ES-I3 (cell line): ENCODE results near the gene FBN2.
"Not testable (repeated sequence)": the region's sequence is repeated elsewhere in the genome, so short reads cannot be mapped to it uniquely, and the experiment has no call there.

Source experiments
- H3K36me3 ChIP-seq: 2 replicates; pipeline ENCODE4 v1.6.1; 2013; ENCODE audit warnings: mild to moderate bottlenecking, low read length, control low read depth, moderate library complexity; ENCODE audit not compliant: insufficient read depth
- H3K4me1 ChIP-seq: 2 replicates; pipeline ENCODE4 v1.6.1; 2013; ENCODE audit warnings: mild to moderate bottlenecking, control low read depth, low read length; ENCODE audit not compliant: insufficient read depth
- H3K9ac ChIP-seq: 2 replicates; pipeline ENCODE4 v1.6.1; 2013; ENCODE audit warnings: low read depth, mild to moderate bottlenecking, low read length, moderate library complexity
- H3K9me3 ChIP-seq: 2 replicates; pipeline ENCODE4 v1.6.1; 2013; ENCODE audit warnings: mild to moderate bottlenecking, low read length, moderate library complexity; ENCODE audit not compliant: control insufficient read depth, insufficient read depth

Gene FBN2

DNA sequence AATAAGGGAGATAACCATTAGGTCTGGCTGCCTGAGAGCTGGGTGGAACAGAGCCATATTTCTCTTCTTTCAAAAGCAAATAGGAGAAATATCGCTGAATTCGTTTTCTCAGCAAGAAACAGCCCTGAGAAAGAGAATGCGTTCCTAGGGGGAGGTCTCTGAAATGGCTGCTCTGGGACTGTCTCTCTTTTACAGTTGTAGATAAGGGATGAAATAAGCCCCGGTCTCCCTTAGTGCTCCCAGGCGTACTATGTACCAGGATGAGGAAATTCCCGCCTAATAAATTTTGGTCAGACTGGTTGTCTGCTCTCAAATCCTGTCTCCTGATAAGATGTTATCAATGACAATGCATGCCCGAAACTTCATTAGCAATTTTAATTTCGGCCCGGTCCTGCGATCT is 90.8 kb downstream of the FBN2 start:
- H3K4me1 ChIP-seq, H3K9me3 ChIP-seq, H3K36me3 ChIP-seq, H3K9ac ChIP-seq: not testable (repeated sequence)

DNA sequence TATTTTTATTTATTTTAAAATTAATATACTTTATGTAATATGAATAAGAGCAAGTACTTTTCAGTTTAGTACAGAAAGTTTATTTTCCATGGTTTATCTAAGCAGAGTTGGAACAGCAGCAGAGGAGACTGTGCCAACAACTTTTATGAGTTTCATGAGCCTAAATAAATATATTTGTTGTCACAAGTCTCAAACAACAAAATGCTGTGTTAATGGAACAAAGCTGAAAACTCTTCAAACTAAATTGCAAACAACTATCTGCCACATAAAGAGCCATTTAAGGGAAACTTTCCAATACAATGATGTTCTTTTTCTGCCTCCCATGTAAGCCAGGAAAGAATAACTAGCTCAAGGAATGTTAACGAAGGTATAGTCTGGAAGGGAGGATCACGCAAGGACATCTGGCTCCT is 96.1 kb downstream of the FBN2 start:
- no peaks in the 10 kb centered on the region for H3K36me3 ChIP-seq
- no peaks in the 10 kb centered on the region for H3K4me1 ChIP-seq
- no peak overlapping the region for H3K9ac ChIP-seq

DNA sequence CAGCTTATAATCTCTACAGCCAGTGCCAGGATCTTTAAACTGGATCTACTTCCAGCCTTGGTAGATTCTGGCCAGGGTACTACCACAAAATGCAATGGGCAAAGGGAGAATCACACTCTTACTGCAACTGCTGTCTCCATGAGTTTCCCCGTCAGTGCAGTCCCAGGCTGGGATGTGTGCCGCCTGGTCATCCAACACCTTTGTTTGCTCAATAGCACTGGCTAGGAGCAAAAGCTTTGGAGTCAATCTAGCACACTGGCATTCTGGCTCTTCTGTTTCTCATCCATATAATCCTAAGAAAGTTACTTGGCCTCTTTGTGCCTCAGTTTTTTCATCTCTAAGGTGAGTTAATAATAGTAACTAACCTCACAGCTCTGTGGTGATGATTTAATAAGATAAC is 96.9 kb downstream of the FBN2 start:
- Histone ChIP-seq H3K9ac (no peak overlapping the region), H3K36me3 (no peaks in the 10 kb centered on the region), H3K9me3 (no peaks in the 10 kb centered on the region), H3K4me1 (no peaks in the 10 kb centered on the region)

More for the DNA sequence above, 96.1 kb downstream of the FBN2 start:
- no peaks in the 10 kb centered on the region for H3K9me3 ChIP-seq

DNA sequence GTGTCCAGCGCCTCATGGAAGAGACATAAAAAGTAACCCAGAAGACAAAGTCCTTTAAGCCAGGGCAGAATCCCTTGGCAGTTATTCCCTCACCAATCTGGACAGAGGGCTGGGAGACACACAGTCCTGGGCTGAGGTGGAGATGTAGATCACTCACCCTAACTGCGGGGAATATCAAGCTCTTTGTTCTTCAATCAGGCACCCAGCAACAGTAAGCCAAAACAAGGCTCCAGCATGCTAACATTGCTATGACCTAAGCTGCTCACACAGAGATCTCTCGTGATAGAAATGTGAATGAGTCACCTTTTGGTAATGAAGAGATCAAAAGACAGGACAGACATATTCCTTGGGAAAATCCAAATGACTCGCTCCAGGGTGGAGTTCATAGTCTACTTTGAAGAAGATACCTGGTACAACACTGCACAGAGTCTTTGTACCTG is 101.3 kb downstream of the FBN2 start:
- Histone ChIP-seq H3K36me3 (no peaks in the 10 kb centered on the region), H3K9ac (no peak overlapping the region), H3K9me3 (no peaks in the 10 kb centered on the region), H3K4me1 (no peaks in the 10 kb centered on the region)

DNA sequence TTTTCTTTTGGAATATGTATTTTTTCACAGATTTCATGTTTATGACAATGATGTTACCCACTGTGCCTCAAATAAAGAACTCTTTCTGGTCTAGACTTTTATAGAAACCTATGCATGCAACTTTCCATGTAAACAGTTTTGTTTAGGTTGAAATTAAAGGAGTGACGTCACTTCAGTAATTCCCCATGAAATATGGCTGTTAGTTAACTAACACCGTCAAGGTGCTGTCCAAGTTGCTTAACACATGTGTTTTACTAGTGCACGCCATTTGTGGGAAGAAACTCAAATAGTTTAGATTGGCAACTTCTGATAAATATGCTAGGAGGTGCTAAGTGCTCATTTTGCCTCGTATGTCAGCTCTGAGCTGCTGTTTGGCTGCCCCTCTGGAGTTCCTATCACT is 102.2 kb downstream of the FBN2 start:
- no peaks in the 10 kb centered on the region for H3K9me3 ChIP-seq
- no peak overlapping the region for H3K9ac ChIP-seq
- no peaks in the 10 kb centered on the region for H3K36me3 ChIP-seq
- no peaks in the 10 kb centered on the region for H3K4me1 ChIP-seq

DNA sequence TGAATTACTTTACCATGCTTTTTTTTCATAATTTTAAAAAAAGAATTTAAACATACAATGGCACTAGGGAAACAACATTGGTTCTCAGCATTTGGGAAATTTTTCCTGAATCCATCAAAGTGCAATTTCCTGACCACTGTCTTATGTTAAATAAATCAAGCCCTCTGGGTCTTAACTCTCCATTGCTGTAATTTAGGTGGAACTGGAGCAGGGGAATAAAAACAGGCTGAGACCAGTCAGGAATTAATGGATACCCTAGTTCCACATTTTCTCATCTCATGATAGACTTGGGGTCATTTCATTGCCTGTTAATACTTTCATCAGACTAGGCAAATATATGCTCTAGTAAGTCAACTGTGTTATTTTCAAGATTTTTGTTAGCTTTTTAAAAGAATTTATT is 103.1 kb downstream of the FBN2 start:
- no peak overlapping the region for H3K9ac ChIP-seq
- no peaks in the 10 kb centered on the region for H3K4me1 ChIP-seq
- no peaks in the 10 kb centered on the region for H3K9me3 ChIP-seq
- no peaks in the 10 kb centered on the region for H3K36me3 ChIP-seq

DNA sequence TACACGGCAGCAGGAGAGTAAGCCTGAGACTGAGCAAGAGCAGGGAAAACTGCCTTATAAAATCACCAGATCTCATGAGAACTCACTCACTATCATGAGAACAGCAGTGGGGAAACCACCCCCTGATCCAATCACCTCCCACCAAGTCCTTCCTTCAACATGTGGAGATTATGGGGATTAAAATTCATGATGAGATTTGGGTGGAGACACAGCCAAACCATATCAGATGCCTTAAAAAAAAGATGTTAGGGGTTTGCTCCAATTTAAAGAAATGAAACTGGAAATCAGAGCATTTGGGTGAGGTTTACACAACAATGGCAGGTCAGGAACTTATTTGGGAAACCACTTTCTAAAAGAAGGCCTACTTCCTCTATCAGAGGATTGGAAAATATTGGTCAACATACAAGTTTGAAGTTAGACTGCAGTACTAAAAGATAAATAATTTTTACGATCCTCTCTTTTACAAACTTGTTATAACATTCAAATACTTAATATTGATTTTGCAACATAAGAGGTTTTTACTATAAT is 105.1 kb downstream of the FBN2 start:
- Histone ChIP-seq H3K9me3 (no peaks in the 10 kb centered on the region), H3K9ac (no peak overlapping the region), H3K4me1 (no peaks in the 10 kb centered on the region), H3K36me3 (no peaks in the 10 kb centered on the region)

DNA sequence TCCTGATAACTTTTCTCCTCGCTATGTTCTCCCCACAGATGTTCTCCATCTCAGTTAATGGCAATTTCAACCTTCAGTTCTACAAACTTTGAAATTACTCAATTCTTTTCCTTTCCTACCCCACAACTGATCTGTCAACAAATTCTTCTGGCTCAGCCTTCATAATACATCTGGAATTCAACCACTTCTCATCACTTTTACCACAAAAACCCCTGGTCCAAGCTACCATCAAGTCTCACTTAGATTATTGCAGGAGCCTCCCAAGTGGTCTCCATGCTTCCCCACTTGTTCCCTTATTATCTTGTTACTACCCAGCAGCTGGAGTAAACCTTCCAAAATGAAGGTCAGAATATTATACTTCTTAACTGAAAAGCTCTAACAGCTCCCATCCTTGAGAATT is 110.1 kb downstream of the FBN2 start:
- H3K9ac ChIP-seq: no peak overlapping the region

DNA sequence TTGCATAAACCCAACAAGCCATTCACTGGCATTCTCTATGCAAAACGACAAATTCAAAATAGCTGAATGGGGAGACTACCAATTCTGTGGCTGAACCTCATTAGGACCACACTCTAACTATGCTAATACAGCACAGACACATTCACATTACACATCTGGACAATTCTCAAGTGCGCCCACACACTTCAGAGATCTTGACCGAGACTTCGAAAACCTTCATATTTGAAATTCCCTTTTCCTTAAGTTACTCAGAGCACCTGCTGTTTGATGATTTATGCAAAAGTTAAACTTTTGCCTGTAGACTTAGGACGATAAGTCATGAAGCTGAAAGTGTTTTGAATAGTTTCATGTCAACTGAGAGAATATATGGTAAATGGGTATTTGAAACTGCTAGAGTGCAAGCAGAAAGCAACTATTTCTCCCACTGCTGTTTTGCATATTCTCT is 111.9 kb downstream of the FBN2 start:
- peaks cover 7% of the 10 kb centered on the region; the same call in 1 of the 2 replicates for H3K4me1 ChIP-seq
- no peak overlapping the region for H3K9ac ChIP-seq
- H3K9me3 ChIP-seq: no peaks in the 10 kb centered on the region; the same call in 1 of the 2 replicates
- no peaks in the 10 kb centered on the region for H3K36me3 ChIP-seq

More for the DNA sequence above, 110.1 kb downstream of the FBN2 start:
- peaks cover 7% of the 10 kb centered on the region; the same call in 1 of the 2 replicates for H3K4me1 ChIP-seq
- H3K9me3 ChIP-seq: no peaks in the 10 kb centered on the region; the same call in 1 of the 2 replicates
- no peaks in the 10 kb centered on the region for H3K36me3 ChIP-seq

DNA sequence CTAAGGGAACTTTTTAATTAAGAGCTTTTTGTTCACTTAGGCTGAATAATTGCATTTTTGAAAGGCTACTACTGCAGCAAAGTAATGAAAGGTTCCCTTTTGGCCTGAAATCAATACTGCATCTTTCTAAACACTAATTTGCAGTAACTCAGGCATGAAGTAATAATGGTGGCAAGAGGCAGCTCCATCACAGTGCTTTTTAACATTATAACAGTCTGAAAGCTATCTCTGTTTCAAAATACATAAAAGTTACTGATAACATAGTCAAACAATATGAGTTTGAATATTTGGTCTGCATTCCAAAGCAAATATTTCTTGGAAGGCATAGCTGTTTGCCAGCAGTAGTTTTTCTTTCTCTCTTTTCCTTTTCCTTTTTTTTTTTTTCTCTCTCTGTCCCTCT is 113.4 kb downstream of the FBN2 start:
- Histone ChIP-seq H3K9ac (no peak overlapping the region), H3K4me1 (peaks cover 7% of the 10 kb centered on the region; the same call in 1 of the 2 replicates), H3K9me3 (no peaks in the 10 kb centered on the region; the same call in 1 of the 2 replicates)

DNA sequence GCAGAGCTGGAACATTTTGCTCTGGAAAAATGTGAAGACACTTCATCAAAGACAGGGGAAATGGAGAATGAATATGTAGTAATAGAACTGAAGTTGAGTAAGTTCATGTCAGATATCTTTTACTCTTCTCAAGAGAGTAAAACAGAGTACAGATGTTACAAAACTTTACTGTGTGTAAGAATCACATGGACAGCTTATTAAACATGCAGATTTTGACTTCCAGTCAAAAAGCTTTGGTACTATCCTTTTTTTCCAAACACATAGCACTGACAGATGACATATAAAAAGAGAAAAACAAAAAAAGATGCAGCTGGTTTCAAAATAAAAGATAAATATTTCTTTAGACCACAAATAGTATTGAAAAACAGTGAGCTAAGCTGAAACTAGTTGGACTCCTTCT is 115.4 kb downstream of the FBN2 start:
- no peaks in the 10 kb centered on the region for H3K36me3 ChIP-seq
- peaks cover 7% of the 10 kb centered on the region; the same call in 1 of the 2 replicates for H3K4me1 ChIP-seq
- H3K9me3 ChIP-seq: no peaks in the 10 kb centered on the region; the same call in 1 of the 2 replicates
- no peak overlapping the region for H3K9ac ChIP-seq

More for the DNA sequence above, 113.4 kb downstream of the FBN2 start:
- no peaks in the 10 kb centered on the region for H3K36me3 ChIP-seq

DNA sequence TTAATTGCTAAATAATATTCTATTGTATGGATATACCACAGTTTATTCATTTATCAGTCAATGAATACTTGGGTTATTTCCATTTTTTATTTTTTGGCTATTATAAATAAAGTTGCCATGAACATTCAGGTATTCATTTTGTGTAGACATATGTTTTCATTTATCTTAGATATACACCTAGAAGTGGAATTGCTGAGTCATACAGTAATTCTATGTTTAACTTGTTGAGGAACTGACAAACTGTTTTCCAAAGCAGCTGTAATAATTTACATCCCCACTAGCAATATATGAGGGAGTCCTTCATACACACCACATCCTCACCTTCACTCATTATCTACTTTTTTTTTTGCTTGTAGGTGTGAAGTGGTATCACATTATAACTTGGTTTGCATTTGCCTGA is 123.6 kb downstream of the FBN2 start:
- no peaks in the 10 kb centered on the region for H3K9me3 ChIP-seq
- H3K36me3 ChIP-seq: no peaks in the 10 kb centered on the region
- peaks cover 7% of the 10 kb centered on the region; the same call in 1 of the 2 replicates for H3K4me1 ChIP-seq
- H3K9ac ChIP-seq: no peak overlapping the region

DNA sequence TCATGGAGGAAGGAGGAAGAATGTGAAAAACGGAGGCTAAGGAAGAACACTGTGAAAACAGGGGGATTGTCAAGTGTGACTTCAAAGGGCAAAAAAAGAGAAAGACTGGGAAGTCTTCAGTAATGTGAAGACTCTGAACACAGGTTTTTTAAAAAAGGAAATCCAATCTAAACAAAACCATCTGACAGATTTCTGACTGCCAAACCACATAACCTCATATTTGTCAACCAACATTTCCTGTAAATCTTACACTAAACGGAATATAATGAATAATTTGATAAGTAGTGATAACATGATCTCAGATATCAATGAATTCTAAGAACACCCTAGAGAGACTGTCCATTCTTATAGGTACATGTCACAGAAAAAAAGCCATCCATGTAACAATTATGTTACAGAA is 124.7 kb downstream of the FBN2 start:
- Histone ChIP-seq H3K9me3 (no peaks in the 10 kb centered on the region), H3K36me3 (no peaks in the 10 kb centered on the region), H3K4me1 (peaks cover 15% of the 10 kb centered on the region), H3K9ac (no peak overlapping the region)

DNA sequence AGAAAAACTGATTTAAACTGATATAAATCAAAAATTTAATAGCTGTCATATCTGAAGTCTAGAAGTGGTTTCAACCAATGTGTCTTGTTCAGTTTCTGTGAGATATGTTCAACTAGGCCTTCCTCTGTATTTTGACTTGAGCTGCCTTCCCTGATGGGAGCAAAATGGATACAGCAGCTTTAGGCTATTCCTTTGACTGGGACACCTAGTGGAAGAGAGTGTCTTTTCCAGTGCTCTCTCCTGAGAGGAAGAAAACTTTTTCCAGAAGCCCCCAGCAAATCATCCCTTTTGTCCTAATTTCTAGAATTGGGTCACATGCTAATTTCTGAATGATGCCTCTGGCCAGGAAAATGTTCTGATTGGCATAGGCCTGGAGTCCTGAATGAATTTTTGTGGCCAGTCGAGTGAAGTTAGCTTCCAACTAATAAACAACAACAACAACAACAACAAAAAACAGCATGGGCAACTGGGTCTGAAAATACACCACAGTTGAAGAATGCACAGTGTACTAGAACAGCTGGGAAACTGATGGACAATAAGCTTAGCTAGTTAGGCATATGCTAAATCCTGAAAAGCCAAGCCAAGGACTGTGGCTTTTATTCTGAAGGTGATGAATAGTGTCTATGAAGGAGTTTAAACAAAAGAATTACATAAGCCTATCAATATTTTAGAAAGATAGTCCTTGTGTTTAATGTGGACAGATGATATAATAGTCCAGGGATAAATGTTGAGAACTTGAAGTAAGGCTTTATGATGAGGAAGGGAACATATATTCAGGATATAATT is 125.7 kb downstream of the FBN2 start:
- H3K4me1 ChIP-seq: peaks cover 20% of the 10 kb centered on the region
- no peak overlapping the region for H3K9ac ChIP-seq
- no peaks in the 10 kb centered on the region for H3K9me3 ChIP-seq
- H3K36me3 ChIP-seq: no peaks in the 10 kb centered on the region
